MM.1S (cell line): ENCODE data around the gene KLHL13.

Experiments
- EZH2 ChIP-seq: fragments of 300-600 bp; sonication (generic); optimal IDR thresholded peaks from 2 replicates; pipeline ENCODE3; 2017; ENCODE audit warnings: low read depth, mild to moderate bottlenecking, antibody characterized with exemption, low read length, mixed read lengths
- EZH2phosphoT487 ChIP-seq: fragments of 300-600 bp; sonication (generic); IDR thresholded peaks from 2 replicates; pipeline ENCODE4 v1.6.1; 2018; ENCODE audit warnings: antibody characterized with exemption, low read length
- TF ChIP-seq, protein P1 (sequence below): fragments of 300-600 bp; sonication (generic); IDR thresholded peaks from 2 replicates; pipeline ENCODE4 v1.5.1; 2016; ENCODE audit warnings: antibody characterized with exemption, low read length, mixed read lengths

- TF ChIP-seq, protein P1, sequence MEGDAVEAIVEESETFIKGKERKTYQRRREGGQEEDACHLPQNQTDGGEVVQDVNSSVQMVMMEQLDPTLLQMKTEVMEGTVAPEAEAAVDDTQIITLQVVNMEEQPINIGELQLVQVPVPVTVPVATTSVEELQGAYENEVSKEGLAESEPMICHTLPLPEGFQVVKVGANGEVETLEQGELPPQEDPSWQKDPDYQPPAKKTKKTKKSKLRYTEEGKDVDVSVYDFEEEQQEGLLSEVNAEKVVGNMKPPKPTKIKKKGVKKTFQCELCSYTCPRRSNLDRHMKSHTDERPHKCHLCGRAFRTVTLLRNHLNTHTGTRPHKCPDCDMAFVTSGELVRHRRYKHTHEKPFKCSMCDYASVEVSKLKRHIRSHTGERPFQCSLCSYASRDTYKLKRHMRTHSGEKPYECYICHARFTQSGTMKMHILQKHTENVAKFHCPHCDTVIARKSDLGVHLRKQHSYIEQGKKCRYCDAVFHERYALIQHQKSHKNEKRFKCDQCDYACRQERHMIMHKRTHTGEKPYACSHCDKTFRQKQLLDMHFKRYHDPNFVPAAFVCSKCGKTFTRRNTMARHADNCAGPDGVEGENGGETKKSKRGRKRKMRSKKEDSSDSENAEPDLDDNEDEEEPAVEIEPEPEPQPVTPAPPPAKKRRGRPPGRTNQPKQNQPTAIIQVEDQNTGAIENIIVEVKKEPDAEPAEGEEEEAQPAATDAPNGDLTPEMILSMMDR, result no peak
- TF ChIP-seq EZH2phosphoT487 (no peak), EZH2 (no peak)
Measured at GRCh38 chrX:117957128-117957527, 159.5 kb downstream of the KLHL13 start.
